ENCODE results near the gene TRNP1. TPM values are rescaled to one million over a fixed set of nuclear protein-coding genes. Genes with fewer than 3 reads are reported as not detected.

Gene TRNP1, protein sequence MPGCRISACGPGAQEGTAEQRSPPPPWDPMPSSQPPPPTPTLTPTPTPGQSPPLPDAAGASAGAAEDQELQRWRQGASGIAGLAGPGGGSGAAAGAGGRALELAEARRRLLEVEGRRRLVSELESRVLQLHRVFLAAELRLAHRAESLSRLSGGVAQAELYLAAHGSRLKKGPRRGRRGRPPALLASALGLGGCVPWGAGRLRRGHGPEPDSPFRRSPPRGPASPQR
- 182 to 276 TPM (median 255 TPM) in 5 replicates for total RNA-seq (2022; extraction: Qiagen RNA extraction; ENCODE audit: low read depth)

DNA sequence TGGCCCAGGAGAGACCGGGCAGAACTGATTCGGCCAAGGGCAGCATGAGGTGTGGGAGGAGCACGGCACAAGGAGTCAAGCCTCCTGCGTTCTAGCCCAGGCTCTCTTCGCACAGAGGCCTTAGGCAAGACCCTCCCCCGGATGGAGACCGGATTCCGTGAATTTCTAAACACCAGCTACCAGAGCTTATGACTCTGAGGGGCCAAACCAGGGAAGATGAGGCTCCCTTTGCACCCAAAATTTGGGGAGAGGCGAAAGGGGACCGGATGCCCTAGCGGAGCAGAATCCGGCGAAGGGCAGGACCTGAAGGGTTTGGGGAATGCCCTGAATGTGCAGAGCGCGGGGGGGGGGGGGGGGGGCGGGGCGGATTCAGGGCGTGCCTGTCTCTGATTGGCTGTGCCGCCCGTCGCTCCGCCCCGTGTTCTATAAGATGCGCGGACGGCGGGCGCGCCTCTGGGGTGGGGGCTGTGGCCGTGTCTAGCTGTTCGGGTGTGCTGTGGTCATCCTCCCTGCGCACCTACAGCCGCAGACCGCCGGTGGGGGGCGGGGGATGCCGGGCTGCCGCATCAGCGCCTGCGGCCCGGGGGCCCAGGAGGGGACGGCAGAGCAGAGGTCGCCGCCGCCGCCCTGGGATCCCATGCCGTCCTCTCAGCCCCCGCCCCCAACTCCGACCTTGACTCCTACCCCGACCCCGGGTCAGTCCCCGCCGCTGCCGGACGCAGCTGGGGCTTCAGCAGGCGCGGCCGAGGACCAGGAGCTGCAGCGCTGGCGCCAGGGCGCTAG lies at the start of gene TRNP1:
Gene TRNP1 (plus strand): TSS at position 456 of the 783 bp plus-strand sequence. CDS start 95 bp downstream, at position 551.

DNA sequence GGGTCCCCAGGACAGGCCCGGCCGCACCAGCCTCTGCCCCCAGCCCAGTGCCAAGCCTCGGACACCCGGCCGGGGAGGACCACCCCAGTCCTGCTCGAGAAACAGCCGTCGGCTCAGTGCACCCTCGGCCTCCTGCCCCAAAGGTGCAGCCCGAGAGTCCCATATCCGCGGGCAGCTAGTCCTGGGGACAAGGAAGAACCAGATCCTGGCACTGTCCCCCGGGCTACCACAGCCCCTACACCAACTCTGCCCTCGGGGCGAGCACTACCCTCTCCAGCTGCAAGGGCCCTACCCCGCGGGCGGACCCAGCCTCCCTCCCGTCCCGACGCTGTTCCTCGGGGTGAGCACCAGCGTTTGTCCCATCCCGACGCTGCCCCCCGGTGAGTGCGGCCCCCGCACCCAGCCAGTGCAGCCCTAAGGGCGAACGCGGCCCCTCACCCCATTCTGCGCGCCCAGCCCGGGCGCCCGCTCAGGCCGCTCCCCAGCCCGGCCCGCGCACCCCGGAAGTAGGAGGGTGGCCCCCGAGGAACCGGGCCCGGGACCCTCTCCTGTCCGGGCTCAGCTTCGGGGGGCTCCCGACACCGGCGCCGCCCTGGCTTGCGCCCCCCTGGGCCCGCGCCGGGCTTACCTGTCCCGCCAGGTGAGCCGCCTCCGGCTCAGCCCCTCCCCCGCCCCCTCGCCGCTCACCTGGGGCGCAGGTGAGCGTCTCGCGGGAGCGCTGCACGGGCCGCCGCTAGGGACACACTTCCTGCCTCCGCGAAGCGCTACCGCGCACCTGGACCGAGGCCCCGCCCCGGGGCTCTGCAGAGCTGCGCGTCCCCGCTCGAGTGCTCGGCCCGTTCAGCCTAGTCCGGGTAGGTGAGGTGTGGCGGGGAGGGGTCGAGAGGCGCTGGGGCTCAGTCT lies 33.5 kb upstream of the TRNP1 start, which contains the start of gene KDF1:
Gene KDF1 (minus strand): TSS at position 747 of the 903 bp plus-strand sequence. CDS start 8,088 bp downstream, outside the sequence.

Other genes with a start within 250 kb of the TRNP1 start
- 5.3 to 6.4 TPM (median 5.9 TPM) in 5 replicates for gene PIGV, start 205.7 kb upstream of the TRNP1 start, total RNA-seq (2022; extraction: Qiagen RNA extraction; ENCODE audit: low read depth)
- 38.1 to 51.1 TPM (median 45.2 TPM) in 5 replicates for gene ZDHHC18, start 167.0 kb upstream of the TRNP1 start, total RNA-seq (2022; extraction: Qiagen RNA extraction; ENCODE audit: low read depth)
- 584 to 787 TPM (median 687 TPM) in 5 replicates for gene SFN, start 130.5 kb upstream of the TRNP1 start, total RNA-seq (2022; extraction: Qiagen RNA extraction; ENCODE audit: low read depth)
- 16.5 to 29.5 TPM (median 27.6 TPM) in 5 replicates for gene GPN2, start 103.4 kb upstream of the TRNP1 start, total RNA-seq (2022; extraction: Qiagen RNA extraction; ENCODE audit: low read depth)
- 8.9 to 10.7 TPM (median 9.9 TPM) in 5 replicates for gene GPATCH3, start 93.2 kb upstream of the TRNP1 start, total RNA-seq (2022; extraction: Qiagen RNA extraction; ENCODE audit: low read depth)
- not detected in 5 replicates for gene NR0B2, start 79.7 kb upstream of the TRNP1 start, total RNA-seq (2022; extraction: Qiagen RNA extraction; ENCODE audit: low read depth)
- gene NUDC, start 71.9 kb upstream of the TRNP1 start, total RNA-seq (2022; extraction: Qiagen RNA extraction; ENCODE audit: low read depth), result 117 to 146 TPM (median 128 TPM) in 5 replicates
- 0.08 to 0.40 TPM (median 0.09 TPM) in 5 replicates for gene KDF1, start 33.2 kb upstream of the TRNP1 start, total RNA-seq (2022; extraction: Qiagen RNA extraction; ENCODE audit: low read depth)
- 0.64 to 1.5 TPM (median 1.0 TPM) in 5 replicates for gene TENT5B, start 19.2 kb downstream of the TRNP1 start, total RNA-seq (2022; extraction: Qiagen RNA extraction; ENCODE audit: low read depth)
- 16.1 to 19.6 TPM (median 17.4 TPM) in 5 replicates for gene SLC9A1, start 161.4 kb downstream of the TRNP1 start, total RNA-seq (2022; extraction: Qiagen RNA extraction; ENCODE audit: low read depth)
- gene WDTC1, start 240.9 kb downstream of the TRNP1 start, total RNA-seq (2022; extraction: Qiagen RNA extraction; ENCODE audit: low read depth), result 5.4 to 8.2 TPM (median 6.8 TPM) in 5 replicates

Data from A549 treated with GW870086 at 1 μM for 4 hours (cell line).